ENCODE measurements around the gene RPS6KA2.

Gene RPS6KA2

DNA sequence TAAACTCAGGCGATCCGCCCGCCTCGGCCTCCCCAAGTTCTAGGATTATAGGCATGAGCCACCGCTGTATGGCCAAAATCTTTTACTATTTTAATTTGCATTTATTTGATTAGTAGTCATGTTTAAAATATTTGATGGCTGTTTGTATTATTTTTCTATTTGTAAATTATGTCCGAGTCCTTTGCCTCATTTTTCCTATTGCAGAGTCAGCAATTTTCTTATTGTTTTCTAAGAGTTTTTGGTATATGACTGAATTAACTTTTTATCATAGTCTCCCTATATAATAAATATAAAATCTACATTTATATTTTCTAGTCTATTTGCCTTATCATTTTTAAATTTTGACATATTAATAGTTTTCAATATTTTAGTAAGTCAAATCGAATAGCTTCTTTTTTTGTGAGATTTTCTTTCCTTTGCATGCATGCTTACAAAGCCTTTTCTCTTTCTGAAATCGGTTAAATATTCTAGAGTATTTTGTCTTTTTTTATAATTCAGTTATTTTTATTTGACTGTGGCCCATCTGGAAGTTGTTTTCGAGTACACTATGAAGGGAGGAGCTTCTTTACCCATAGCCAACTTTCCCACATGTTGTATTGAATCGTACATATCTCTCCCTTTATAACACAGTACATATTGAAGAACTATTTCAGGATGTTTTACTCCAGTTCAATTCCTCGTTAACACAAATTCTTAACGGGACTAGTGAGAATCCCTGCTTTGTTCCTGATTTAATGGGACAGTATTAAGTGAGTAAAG is 34.5 kb upstream of the RPS6KA2 start:
- TF ChIP-seq POLR2A (IDR thresholded peaks at IDR 0.05; ENCODE audit: low read depth, low read length), result no peak
- FAIRE-seq (no peak), DNase-seq (ENCODE audit: insufficient read length, low spot score) (no peak)

DNA sequence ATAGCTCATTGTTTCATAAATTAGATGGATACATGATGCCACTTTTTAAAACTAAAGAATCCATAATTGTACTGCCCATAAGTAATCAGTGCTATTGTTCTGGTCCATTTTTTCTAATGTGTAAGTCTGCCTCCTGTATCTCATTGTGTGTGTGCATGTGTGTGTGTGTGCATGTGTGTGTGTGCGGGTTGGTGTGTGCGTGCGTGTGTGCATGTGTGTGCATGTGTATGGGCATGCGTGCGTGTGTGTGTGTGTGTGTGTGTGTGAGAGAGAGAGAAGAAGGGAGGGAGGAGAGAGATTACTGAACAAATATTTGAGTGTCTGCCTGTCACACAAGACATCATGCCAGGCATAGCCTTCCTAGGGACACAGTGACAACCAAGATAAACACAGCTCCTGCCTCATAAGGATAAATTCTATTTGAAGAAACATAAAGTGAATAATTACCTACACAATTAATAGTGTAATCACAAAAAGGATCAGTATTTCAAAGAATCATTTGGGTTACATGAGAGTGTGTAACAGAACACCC is 33.2 kb upstream of the RPS6KA2 start:
- FAIRE-seq (no peak), DNase-seq (ENCODE audit: insufficient read length, low spot score) (no peak)
- TF ChIP-seq POLR2A (IDR thresholded peaks at IDR 0.05; ENCODE audit: low read depth, low read length), result no peak

DNA sequence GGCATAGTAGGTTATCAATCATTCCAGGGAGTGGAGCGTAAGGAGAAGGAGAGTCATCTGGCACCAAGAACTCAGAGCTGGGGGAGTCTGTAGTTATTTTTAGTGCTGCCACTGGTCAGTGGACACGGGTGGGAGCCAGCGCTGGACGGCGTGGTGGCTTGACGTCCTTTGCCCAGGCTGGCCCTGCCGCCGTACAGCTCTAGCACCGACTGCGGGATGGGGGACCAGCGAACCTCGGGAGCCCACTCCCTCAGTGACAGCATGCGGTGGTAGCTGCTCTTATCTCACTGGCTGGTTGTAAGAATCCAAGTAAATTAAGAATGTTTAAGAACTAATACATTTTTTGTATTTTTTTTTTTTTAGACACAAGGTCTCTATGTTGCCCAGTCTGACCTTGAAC is 32.5 kb upstream of the RPS6KA2 start:
- TF ChIP-seq POLR2A (IDR thresholded peaks at IDR 0.05; ENCODE audit: low read depth, low read length), result no peak
- FAIRE-seq (no peak), DNase-seq (ENCODE audit: insufficient read length, low spot score) (no peak)

DNA sequence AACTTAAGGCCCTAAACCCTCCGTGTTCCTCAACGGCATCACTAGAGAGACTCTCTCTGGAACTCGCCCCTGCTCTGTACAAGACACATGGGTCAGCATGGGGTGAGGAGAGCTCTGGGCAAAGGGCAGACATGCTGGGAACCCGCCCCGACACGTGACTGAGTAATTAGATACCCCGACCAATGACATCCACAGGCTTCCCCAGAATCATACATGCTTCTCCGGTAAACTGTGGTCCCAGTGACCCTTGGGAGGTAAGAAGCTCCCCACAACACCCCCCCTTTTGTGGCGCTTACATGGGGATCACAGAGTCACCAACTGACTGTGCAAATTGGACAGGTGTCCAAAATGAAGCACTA is 31.7 kb upstream of the RPS6KA2 start:
- DNase-seq (ENCODE audit: insufficient read length, low spot score), result no peak
- FAIRE-seq, result no peak
- no peak for TF ChIP-seq POLR2A (IDR thresholded peaks at IDR 0.05; ENCODE audit: low read depth, low read length)

DNA sequence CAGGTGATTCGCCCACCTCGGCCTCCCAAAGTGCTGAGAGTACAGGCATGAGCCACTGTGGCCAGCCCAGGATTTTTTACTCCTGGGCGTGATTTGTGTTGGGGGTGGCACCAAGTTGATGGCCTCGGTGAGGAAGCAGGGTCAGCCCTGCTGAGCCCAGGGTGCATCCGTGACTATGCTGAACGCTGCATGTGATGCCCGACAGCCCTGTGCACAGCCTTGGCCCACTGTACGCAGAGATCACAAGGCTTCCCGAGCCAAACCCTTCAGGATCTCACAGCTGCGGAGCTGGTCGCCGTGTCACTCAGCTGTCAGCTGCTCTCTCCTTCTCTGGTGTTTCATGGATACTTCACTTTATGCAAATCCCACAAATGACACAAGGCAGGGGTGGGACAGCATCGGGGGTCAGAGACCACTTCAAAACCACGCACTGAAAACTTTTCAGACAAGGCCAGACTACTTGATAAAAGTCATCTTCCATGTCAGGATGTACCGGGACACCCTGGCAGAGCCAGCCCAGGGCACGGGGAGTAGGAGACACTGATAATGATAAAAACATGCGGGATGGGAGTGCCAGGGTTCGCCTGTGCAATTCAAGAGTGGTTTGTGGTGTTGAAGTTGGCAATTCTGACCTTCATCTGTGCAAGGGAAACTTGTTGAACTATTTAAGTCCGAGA is 31.2 kb upstream of the RPS6KA2 start:
- TF ChIP-seq POLR2A (IDR thresholded peaks at IDR 0.05; ENCODE audit: low read depth, low read length), result no peak
- DNase-seq (ENCODE audit: insufficient read length, low spot score) (no peak), FAIRE-seq (no peak)

DNA sequence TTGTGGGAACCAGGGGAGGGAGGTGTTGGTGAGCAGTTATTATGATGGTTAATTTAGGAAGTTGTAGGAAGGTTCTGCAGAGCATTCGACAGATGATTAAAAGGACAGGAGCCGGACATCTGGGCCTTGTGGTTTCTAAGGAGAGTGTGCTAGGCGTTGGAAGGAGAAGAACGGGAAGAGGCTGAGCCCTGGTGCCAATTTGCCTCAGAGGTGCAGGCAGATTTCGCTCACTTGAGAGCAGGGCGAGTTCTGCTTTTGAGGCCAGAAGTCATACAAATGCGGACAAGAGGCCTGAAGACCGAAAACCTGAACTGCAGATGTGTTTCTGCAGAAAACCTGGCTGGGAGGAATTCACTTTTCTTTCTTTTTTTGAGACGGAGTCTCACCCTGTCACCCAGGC is 30.5 kb upstream of the RPS6KA2 start:
- FAIRE-seq, result no peak
- TF ChIP-seq POLR2A (IDR thresholded peaks at IDR 0.05; ENCODE audit: low read depth, low read length), result no peak
- DNase-seq (ENCODE audit: insufficient read length, low spot score), result no peak

DNA sequence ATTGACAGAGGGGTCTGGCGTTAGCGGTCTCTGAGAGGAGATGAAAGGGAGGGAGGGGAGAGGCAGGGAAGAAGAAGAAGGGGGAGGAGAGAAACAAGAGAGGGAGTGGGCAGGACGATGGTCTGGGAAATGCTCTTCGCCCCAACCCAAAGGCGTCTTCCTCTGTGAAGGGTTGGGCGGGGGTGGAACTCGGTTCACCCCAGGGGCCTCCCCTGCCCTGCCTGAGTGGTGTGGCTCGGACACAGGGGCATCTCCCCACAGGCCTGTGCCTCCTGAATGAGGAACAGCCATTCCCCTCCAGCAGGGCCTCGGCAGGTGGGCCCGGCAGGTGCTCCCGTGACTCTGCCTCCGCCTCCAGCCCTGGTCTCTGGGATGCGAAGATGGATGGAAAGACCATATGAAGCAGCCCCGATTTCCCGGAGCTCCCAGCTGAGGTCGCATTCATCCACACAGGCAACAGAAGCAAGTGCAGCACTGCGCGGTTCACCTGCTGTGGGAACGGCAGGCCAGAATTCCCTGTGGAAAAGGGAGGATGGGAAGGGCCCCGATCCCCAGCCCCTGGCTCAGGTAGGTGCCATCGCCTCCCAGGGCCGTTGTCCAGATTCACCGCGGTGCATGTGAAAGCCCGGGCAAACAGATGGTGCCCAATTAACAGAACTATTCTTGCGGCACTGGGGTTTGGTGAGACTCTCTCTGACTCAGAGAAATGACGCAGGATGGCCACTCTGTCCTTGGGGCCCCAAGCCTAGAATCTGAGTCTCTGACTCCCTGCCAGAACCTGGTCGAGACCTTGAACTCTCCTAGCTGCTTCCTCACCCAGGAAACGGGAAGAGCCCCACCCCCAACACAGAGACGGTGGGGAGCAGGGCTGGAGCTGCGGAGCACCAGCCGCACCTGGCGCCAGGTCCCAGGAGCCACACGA is 29.4 kb upstream of the RPS6KA2 start:
- DNase-seq (ENCODE audit: insufficient read length, low spot score), result no peak
- no peak for TF ChIP-seq POLR2A (IDR thresholded peaks at IDR 0.05; ENCODE audit: low read depth, low read length)
- FAIRE-seq, result no peak

DNA sequence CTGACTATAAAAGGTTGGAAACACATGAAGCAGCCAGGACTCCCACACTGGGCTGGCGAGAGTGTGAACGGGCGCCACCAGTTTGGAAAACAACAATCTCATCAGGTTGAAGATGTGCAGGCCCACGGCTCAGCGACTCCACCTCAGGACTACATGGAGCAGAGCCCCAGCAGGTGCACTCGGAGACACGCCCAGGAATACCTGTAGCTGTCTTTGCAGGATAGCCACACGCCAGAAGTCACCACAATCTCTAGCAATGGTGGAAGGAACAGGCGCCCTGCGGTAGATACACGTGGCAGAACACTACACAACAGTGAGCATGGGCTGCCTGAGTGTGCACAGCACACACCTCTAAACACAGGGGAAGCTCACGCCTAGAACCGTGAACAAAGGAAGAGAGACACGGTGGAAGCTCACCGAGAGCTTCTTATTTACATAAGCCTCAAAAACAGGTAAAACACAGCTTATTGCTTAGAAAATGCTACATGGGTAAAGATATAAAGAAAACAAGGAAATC is 28.7 kb upstream of the RPS6KA2 start:
- no peak for TF ChIP-seq POLR2A (IDR thresholded peaks at IDR 0.05; ENCODE audit: low read depth, low read length)
- FAIRE-seq (no peak), DNase-seq (ENCODE audit: insufficient read length, low spot score) (no peak)

DNA sequence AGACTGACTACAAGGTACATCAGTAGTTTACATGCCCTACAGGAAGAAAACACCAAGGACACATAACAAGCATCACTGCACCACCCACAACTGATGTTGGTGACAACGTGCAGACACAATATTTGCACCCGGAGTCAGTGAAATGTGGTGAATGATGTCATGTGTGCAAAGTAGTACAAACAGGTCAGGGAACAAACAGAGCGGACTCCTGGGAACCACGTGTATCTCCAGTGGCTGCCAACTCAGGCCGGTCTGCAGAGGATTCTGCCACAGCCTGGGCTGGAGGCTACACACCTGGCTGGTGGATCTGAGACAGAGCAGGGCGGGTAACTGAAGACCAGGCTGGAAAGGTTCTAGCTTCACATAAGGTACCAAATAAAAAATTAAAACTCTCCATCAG is 28.2 kb upstream of the RPS6KA2 start:
- TF ChIP-seq POLR2A (IDR thresholded peaks at IDR 0.05; ENCODE audit: low read depth, low read length), result no peak
- no peak for FAIRE-seq
- DNase-seq (ENCODE audit: insufficient read length, low spot score), result no peak

DNA sequence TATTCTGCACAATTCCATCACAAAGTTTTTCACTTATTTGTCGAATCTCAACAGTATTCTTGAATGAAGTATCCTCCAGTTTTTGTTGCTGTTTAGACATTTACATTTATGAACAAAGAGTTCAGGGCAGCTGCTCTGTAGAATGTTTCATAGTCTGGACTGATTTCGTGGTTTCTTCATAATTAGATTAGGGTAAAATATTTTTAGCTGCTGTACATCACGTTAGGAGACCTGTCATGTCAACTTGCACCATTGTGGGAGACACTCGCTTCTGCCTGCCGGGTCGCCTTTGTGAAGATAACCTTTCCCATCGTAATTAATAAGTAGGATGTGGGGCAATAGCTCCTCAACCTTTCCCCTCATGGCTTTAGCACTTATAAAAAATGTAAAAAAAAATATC is 27.5 kb upstream of the RPS6KA2 start:
- no peak for TF ChIP-seq POLR2A (IDR thresholded peaks at IDR 0.05; ENCODE audit: low read depth, low read length)
- FAIRE-seq (no peak), DNase-seq (ENCODE audit: insufficient read length, low spot score) (no peak)

DNA sequence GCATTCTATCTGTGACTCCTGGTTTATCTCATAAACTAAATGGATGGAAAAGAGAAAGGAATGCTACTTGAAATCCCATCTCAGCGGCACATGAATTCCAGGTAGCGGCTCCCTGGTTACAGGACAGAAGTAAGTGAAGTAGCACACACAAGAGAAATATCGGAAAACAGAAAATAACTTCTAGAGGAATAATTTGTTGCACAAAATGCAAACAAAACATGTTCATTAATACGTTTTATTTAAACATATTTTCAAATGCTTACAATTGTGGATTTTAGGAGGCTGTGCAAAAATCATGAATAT is 26.5 kb upstream of the RPS6KA2 start:
- DNase-seq (ENCODE audit: insufficient read length, low spot score) (no peak), FAIRE-seq (no peak)
- TF ChIP-seq POLR2A (IDR thresholded peaks at IDR 0.05; ENCODE audit: low read depth, low read length), result no peak

DNA sequence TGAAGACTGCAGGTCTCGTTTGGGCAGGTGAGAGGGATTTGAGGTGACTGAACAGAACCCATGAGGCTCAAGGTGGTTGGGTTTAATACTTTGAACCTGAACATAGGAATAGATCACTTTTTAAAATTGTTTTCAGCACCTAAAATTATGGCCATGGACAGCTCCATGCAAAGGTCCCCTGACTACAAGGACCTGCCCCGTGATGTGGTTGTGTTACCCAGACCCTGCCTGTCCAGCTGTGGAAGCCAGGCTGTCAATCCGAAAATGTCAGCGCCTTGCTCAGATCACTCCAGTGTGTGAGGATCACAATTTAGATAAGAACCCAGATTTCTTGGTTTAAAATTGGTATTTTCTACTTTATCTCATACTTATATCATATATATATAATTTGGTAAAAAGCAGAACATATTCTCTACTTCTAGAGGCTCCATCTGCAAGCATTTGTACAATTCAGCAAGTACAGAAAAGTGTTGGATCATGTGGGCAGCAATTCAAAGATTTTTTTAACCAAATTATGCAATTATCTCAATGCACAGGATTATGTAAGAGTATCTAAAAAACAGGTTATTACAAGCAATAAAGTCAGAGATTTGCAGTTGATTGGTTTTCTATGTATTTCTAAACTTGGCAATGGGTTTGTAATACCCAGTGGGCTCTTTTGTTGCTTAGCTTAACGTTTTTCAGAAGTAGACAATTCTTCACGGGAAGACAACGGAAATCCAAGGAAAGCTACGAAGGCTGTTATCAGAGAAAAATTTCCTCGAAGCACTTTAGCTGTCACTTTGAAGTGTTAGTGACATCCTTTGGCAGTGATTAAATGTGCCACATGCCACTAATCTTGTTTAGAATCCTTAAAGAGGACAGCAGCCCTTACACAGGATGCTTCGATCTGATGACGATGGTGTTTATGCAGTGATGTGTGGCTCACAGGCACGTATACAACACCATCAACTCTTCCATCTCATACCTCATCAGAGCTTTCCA is 24.1 kb upstream of the RPS6KA2 start:
- FAIRE-seq (no peak), DNase-seq (ENCODE audit: insufficient read length, low spot score) (no peak)
- no peak for TF ChIP-seq POLR2A (IDR thresholded peaks at IDR 0.05; ENCODE audit: low read depth, low read length)

DNA sequence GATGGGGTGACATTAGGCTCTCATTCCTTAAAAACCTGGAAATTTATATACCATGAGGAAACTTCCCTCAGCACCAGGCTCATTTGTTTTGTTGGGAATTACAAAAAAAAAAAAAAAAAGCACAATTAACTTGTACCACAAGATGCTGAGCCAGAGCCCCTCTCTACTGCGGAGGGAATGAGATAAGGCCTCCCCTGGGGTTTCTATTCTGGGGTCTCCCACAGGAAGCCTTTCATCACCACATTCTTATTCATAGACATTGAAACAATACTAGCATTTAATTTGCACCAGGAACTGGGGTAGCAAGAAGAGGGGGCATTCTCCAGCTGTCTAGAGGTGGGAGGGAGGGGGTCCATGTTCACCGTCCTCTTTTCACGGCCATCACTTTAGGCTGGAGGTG is 23.0 kb upstream of the RPS6KA2 start:
- FAIRE-seq, result no peak
- DNase-seq (ENCODE audit: insufficient read length, low spot score), result no peak
- TF ChIP-seq POLR2A (IDR thresholded peaks at IDR 0.05; ENCODE audit: low read depth, low read length), result no peak
